Kidney capillary endothelial cell (primary cell): ENCODE results near the gene PVR.
A peak's percentile ranks its signal among the peaks of the same experiment; 100 is the strongest.
"Not testable (repeated sequence)": the region's sequence is repeated elsewhere in the genome, so short reads cannot be mapped to it uniquely, and the experiment has no call there.

Experiments used
- DNase-seq: peaks from one replicate; pipeline ENCODE4 v3.0.0-alpha.2; 2018; ENCODE audit warnings: low spot score

The PVR gene

DNA sequence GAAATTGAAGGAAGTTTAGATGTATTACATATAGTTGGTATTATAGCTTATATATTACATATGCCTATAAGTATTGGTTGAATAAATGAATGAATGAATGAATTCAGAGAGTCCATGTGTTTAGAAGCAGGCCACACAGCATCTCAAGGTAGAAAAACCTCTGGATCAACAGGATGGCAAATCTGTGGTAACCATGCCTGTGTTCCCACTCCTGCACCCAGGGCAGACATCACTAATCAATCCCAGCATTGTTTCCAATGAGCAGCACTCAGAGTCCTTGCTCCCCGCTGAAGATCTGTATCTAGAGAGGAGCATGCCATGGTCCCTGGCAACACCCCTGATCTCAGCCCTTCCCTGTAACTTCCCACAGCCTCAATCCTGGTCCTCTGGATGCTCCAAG, 28.5 kb downstream of the PVR start:
- DNase-seq, result no peak

DNA sequence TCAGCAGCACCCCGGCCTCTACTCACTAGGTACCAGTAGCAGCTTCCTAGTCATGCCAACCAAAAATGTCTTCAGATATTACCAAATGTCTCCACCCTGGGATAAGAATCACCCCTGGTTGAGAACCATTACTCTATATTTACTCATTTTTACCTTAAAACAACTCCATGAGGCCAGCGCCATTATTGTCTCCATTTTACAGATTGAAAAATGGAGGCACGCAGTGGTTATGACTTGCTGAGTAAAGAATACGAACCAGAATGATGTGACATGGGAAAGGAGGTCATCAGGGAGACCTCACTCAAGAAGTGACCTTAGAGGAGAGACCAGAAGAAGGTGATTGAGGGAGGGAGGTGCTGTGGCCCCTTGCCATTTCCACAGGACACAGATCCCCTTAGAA, 29.8 kb downstream of the PVR start:
- DNase-seq, result no peak

DNA sequence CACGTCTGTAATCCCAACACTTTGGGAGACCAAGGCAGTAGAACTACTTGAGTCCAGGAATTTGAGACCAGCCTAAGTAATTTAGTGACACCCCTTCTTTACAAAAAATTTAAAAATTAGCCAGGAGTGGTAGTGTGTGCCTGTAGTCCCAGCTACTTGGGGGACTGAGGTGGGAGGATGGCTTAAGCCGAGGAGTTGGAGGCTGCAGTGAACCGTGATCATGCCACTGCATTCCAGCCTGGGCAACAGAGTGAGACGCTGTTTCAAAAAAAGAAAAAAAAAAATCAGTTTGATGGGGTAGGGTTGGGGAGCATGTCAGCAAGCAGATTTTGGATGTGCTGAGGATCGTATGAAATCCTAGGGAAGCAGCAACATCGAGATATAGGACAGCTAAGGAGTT, 31.8 kb downstream of the PVR start:
- DNase-seq, result no peak

DNA sequence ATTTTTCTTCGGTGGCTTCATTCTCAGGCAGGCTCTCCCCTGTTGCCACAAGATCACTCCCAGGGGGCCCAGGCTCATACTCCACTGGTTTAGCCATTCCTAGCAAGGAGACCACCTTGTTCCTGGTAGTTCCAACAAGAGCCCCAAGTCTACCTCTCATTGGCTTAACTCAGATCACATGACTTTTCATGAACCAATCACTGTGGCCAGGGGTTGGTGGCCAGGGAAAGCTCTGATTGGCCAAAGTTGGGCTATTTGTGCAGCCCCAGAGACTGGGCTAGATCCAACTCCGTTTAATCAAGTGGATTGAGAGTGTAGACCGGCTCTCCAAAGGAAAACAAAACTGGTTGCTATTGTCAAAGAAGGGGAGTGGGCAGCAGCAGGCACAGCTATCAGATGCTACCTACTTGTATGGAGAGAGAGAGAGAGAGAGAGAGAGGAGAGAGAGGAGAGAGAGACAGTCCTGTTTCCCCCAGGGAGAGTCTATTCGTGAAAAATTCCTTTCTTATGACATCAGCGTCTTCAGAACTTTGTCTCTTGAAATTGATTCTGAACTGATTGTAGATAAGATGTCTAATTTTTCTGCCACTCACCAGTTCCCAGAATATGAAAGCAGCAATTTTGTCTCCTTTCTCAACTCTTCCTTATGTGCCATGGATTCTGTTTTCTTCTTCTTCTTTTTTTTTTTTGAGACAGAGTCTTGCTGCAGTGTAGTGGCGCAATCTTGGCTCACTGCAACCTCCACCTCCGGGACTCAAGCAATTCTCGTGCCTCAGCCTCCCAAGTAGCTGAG, 33.5 kb downstream of the PVR start:
- DNase-seq, result peak; percentile 39

DNA sequence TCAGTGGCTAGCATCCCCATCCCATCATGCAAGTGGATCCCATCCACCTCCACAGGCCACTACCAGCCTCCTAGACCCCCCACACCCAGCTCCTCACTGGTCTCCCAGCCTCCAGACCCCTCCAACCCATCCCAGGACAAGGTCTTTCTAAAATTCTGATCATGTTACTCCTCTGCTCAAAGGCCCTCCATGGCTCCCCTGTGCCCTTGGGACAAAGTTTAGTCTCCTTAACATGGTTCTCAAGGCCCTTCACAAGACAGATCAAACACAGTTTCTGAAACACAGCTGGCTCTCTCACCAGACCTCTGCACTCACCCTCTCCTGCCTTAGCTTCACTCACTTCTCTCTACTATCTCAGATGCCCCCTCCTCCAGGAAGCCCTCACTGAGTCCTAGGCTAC, 36.8 kb downstream of the PVR start:
- no peak for DNase-seq

DNA sequence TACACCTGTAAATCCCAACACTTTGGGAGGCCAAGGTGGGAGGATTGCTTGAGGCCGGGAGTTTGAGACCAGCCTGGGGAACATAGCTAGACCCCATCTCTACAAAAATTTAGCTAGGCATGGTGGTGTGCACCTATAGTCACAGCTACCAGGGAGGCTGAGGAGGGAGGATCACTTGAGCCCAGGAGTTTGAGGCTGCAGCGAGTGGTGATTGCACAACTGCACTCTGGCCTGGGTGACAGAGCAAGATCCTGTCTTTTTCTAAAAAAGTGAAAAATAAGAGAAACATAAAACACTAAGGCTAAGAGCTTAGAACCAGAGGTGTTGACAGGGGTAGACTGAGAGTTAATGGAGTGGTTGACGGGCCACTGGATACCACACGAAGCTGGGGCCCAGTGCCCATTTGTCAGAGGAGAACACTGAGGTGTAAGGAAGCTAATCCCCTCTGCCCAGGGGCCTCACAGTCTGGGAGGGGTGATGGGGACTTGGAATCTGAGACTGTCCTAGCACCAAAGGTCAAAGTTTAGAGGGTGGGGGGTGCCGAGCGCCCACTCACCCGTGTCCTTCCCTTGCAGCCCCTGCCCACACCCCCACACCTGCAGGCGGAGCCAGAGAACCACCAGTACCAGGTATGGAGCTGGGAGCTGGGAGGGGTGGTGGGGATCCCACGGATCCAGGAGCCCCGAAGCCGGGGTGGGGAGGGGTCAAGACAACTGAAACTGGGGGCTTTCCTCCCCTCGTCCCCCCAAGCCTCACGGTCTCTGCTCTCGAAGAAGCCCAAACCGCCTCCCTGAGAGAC, 38.5 kb downstream of the PVR start:
- no peak for DNase-seq

DNA sequence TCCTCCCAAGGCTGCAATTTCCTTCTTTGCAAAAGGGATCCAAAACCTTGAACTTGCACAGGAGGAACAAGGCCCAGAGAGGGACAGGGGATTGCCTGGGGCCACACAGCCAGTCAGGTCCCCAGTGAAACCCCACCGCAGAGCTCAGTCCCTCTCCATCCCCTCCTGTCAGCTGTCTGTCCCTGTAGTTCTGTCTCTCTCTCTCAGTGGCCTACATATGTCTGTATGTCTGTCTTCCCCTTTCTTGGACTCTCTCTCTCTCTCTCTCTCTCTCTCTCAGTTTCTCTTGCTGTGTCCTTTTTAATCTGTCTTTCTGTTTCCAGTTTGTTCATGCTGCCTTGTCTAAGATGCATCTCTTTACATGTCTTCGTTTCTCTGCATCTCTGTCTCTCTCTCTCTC, 39.1 kb downstream of the PVR start:
- no peak for DNase-seq

DNA sequence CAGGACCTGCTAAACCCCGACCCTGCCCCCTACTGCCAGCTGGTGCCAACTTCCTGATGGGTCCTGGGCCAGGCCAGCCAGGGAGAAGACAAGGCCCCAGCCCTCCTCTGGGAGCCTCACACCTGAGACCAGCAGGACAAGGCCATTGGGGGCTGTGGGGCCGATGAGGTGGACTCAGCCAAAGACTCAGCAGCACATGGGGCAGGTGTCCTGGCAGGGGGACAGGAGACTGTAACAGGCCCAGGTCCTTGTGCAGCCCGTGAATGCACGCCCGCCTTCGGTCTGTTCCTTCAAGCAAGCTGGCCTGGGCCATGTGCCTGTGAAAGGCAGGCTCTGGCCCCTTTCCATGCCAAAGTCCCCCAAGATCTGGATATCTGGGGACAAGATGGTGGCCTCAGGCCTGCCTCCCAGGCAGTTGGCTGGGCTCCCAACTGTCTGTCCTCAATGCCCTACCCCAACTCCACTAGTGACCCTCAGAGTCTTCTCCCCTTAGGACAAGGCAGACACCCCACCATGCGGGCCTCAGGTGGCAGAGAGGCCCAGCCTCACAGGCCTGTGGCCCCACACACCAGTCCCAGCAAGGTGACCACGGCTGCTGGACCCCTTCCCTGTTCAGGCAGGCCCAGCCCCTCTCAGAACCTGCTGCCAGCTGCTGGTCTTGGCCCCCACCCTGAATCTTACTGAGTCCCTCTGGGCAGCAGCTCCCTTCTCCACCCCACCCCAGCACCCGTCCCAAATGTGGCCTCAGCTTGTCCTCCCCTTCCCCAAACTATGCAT, 39.9 kb downstream of the PVR start:
- no peak for DNase-seq

DNA sequence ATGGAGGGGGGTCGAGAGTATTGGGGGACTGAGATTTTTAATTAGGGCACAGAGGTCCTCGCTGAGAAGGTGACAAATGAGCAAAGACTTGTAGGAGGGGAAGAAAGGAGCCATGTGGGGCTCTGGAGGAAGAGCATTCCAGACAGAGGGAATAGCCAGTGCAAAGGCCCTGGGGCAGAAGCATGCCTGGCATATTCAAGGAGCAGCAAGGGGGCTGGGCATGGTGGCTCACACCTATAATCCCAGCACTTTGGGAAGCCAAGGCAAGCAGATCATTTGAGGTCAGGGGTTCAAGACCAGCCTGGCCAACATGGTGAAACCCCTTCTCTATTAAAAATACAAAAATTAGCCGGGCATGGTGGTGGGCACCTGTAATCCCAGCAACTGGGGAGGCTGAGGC, 40.7 kb downstream of the PVR start:
- DNase-seq, result not testable (repeated sequence)

DNA sequence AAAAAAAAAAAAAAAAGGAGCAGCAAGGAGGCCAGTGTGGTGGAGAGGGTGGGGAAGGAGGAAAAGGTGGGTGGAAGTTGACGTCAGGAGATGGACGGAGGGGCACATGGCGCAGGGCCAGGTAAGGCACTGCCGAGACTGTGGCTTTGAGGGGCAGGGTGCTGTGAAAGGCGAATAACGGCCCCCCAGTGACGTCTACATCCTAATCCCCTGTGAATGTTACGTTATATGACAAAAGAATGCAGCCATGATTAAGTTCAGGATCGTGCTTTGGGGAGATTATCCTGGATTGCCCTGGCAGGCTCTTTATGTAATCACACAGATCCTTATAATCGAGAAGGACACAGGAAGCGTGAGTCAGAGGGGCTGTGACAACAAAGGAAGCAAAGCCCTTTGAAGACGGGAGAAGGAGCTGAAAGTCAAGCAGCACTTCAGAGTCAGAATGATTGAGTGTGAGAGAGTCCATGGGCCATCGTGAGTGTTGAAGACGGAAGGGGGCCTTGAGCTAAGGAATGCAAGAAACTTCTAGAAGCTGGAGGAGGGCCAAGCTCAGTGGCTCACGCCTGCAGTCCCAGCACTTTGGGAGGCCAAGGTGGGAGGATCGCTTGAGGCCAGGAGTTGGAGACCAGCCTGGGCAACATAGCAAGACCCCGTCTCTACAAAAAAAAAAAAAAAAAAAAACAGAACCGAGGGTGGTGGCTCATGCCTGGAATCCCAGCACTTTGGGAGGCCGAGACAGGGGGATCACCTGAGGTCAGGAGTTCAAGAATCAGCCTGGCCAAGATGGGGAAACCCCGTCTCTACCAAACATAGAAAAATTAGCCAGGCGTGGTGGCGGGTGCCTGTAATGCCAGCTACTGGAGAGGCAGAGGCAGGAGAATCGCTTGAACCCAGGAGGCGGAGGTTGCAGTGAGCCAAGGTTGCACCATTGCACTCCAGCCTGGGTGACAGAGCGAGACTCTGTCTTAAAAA, 41.5 kb downstream of the PVR start:
- peak; percentile 94 for DNase-seq

DNA sequence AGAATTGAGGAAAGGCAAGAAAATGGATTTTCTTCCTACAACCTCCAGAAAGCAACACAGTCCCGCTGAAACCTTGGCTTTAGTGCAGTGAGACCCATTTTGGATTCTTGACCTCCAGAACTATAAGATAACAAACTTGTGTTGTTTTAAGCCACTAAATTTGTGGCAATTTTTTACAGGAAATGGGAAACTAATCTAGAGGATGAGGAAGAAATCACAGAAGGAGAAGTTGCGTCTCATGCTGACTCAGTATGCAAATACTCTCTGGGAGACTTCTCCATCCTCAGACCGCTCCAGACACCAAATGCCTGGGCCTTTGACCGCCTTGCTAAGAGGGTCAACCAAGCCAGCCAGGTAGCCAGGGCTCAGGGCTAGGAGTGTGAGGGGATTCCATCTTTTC, 42.2 kb downstream of the PVR start:
- DNase-seq, result peak; percentile 51

DNA sequence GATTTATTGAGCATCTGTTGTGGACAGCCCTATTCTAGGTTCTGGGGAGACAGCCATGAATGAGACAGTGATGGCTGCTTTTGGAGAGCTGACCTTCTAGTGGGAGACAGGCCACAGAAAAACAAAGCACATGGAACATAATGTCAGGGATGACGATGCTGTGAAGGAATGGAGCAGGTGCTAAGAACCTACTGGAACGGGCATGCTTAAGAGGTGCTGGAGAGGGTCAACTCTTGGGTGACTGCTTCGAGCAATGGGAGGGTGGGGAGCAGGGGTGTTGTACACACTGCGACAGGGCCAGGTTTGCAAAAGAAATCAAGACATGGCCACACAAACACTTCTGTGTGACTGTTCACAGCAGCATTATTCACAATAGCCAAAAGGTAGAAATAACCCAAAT, 43.2 kb downstream of the PVR start:
- DNase-seq, result no peak

DNA sequence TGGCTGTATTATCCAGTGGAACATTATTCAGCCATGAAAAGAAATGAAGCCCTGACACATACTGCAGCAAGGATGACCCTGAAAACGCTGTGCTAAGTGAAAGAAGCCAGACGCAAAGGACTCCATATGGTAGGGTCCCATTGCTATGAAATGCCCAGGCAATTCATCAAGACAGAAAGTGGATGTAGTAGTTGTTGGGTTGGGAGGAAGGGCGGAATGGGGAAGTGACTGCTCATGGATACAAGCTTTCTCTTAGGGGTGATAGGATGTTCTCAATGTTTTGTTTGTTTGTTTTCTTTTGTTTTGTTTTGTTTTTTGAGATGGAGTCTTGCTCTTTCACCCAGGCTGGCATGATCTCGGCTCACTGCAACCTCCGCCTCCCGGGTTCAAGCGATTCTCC, 44.2 kb downstream of the PVR start:
- no peak for DNase-seq

DNA sequence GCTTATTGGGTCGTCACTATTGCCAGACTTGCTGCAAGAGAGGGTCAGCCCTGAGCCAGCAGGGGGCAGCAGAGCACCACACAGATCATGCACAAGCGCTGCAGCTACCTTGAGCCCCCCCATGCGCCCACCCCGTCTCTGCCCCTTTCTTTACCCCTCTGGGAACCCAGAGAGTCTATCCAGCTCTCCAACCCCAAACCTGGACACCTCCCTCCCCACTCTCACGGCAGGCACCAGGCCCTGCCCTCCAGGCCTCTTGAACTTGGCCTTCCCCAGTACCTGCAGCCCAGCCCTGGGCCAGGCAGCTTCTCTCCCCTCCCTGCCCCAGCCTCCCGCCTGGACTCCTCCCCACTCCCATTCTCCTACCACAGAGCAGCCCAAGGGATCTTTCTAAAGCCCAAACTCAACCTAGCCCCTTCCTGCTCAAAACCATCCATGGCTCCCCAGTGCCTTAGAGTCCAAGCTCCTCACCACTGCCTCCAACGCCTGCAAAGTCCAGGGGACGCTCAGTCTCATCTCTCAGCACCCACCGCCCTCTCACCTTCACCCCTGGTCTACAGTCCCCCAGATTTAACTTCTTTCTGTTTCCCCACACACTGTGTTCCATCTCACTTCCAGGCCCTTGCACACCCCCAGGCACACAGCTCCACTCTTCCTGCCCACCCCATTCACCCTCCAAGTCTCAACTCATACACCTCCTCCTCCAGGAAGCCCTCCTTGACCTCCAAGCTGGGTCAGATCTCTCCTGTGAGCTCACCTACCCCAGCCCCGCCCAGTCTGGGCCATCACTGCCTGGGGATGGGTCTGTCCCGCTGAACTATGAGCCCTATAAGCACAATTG, 45.8 kb downstream of the PVR start:
- peak; percentile 68 for DNase-seq

DNA sequence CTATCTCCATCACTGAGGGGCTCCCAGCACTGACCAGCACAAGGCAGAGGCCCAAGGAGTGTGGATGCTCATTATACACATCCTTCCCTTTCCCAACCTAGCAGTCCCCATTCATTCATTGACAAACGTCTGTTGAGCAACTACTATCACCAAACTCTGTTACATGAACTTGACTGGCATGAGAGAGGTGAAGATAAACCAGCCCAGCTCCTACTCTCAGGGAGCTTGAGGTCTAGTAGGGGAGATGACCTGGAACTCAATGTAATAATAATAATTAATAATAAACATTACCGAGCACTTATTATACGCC, 46.4 kb downstream of the PVR start:
- no peak for DNase-seq

DNA sequence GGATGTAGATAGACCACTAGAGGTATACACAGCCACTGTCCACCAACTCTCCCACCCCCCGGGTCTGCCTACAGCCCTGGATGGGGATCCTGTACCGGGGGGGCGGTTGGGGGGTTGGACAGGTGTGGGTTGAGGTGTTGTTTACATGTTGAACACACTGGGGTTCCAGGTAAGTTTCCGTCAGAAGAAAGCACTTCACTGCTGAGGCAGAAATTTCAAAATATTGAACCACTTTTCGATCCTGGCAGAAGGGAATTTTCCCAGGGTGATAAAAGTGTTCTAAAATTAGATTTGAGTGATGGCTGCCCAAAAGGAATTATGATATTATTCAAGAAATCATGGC, 48.6 kb downstream of the PVR start:
- no peak for DNase-seq

DNA sequence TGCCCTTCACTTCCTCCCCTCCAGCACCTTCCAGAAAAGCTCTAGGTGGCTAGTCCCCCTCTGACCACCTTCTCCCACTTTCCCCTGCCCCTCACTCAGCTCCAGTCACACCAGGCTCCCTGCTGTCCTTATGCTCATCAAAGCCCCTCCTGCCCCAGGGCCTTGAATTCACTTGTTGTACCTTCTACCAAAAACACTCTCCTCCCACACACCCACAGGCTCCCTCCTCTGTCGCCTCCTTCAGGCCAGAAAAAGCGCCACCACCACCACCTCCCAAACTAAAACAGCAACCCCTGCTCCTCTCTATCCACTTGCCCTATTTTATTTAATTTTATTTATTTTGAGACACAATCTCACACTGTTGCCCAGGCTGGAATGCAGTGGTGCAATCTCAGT, 50.5 kb downstream of the PVR start:
- DNase-seq, result no peak

DNA sequence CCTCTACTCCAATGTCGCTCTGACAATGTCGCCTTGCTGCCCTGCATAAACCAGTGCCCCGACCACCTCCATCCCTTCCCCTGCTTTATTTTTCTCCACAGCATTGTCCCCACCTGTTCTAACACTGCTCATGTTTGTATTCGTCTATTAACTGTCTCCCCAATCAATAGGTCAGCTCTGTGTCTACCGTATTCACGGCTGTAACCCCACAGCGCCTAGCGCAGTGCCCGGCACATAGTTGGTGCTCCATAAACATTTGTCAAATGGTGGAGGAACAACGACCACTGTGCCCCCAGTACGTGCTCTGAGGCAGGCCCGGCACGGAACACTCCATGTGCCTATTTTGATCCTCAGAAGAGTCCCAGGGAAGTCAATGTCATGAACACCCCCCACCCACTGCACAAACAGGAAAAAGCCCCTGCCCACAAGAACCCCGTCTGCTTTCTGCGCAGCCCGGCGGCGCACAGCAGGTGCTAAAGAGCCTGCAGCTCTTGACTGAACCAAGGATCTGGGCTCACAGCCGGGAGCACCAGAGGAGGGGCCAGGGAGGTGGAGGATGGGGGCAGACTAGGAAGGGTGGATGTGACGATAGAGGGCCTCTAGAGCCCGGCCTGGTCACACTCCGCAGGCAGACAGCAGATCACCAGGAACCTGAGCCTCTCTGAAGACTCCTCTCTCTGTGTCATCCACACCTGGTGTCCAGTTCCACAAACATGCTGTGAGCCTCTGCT, 53.4 kb downstream of the PVR start:
- DNase-seq, result no peak

DNA sequence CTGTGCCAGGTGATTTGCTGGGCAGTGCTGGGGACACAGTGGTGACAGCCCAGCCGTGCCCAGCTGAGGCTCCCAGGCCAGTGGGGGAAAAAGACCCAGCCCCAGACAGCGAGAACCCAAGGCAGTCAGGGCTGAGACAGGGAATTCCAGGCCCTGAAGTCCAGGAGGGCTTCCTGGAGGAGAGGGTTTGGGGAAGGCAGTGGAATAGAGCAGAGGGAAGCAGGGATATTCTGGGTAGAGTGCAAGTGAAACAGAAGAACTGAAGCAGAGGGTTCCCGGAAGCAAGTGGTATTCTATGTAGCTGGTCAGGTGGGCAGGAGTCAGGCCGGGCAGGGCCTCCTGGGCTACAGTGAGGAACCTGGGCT, 53.9 kb downstream of the PVR start:
- DNase-seq, result no peak

DNA sequence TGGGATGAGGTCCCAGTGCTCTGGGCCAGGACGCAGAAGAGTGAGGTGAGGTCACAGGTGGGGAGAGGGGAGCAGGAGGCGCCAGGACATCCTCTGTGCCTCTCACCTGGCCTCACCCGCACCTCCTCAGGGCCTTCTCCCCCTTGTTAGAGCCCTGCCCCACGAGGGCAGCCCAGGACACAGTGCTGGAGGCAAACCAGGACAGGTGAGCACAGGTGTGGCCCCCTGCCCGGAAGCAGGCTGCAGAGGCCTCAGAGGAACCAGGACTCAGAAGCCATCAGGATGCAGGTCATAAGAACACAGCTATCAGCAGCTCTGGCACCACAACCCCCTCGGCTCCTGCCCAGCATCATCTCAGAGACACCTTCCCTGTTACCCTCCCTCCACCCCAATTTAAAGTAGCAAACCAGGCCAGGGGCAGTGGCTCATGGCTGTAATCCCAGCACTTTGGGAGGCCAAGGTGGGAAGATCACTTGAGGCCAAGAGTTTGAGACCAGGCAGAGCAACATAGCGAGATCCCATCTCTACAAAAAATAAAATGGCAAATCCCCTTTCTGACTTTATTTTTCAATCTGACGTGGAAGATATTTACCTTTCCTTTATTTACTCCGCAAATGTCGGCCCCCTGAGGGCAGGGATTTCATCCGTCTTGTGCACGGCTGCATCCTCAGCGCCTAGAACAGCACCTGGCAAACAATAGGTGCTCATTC, 54.9 kb downstream of the PVR start, which contains the start of gene CEACAM16:
Gene CEACAM16 (plus strand): TSS at position 660 of the 710 bp plus-strand sequence. CDS start 2,306 bp downstream, outside the sequence.
- DNase-seq, result no peak
